ENCODE data around the gene CELF4. TPM values are rescaled to one million over a fixed set of nuclear protein-coding genes. Genes with fewer than 3 reads are reported as not detected.

Gene CELF4
- polyA plus RNA-seq, 4 donors = 1.9 to 4.9 (median 3.0) TPM

- DNase-seq (ENCODE audit: low read depth in 4 of 4, low spot score in 2 of 4) = no peak
Measured at GRCh38 chr18:37575646-37576045, 10.0 kb upstream of the CELF4 start.

GRCh38 chr18:37574113-37574512 lies 8.5 kb upstream of the CELF4 start:
- no peak for DNase-seq (ENCODE audit: low read depth in 4 of 4, low spot score in 2 of 4)

- no peak for DNase-seq (ENCODE audit: low read depth in 4 of 4, low spot score in 2 of 4)
Measured at GRCh38 chr18:37572736-37573135, 7.1 kb upstream of the CELF4 start.

GRCh38 chr18:37571266-37571665 lies 5.7 kb upstream of the CELF4 start:
- no peak for DNase-seq (ENCODE audit: low read depth in 4 of 4, low spot score in 2 of 4)

DNA sequence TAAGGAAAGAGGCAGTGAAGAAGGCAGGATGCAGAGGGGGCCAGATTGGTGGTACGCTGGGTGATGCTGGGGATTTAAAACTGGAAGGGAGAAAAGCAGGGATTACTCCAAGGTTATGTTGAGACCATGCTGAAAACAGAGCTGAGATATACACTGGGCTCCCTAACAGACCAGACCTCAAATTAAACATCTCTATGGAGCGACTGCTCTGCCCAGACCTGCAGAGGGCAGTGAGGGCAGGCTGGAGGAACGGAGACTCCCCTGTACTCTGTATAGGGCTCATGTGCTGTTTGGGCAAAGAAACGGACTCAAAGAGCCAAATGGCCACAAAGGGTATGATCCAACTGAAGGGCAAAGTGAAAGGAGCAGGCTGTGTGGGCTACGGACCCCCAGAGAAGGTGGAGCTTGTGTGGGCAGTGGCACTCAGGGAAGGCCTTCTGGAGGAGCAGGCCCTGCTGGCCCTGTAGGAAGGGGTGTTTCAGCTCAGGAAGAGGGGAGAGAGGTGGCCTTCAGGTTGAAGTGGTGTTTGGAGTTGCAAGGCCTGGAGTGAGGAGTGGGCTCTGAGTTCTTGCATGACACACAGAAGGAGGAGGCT lies 4.8 kb upstream of the CELF4 start:
- DNase-seq (ENCODE audit: low read depth in 4 of 4, low spot score in 2 of 4) = no peak

GRCh38 chr18:37568671-37569070 lies 3.1 kb upstream of the CELF4 start:
- DNase-seq (ENCODE audit: low read depth in 4 of 4, low spot score in 2 of 4) = no peak

DNA sequence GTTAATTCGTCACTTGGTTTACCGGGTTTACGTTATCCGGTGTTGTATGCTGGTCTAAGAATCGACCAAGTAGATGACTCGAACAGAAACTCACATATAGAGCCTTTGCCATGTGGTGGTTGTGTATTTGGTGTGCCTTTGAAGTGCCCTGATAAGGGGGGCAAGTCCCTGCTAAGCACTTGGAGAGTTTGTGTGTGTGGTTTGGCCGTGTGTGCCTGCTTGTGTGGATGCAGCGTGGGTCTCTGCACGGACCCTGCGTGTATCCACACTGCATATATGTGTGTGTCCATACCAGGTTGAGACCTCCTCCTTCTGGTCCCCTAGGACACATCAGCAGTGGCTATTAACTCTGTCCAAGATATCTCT lies 2.4 kb upstream of the CELF4 start:
- DNase-seq (ENCODE audit: low read depth in 4 of 4, low spot score in 2 of 4) = no peak

DNA sequence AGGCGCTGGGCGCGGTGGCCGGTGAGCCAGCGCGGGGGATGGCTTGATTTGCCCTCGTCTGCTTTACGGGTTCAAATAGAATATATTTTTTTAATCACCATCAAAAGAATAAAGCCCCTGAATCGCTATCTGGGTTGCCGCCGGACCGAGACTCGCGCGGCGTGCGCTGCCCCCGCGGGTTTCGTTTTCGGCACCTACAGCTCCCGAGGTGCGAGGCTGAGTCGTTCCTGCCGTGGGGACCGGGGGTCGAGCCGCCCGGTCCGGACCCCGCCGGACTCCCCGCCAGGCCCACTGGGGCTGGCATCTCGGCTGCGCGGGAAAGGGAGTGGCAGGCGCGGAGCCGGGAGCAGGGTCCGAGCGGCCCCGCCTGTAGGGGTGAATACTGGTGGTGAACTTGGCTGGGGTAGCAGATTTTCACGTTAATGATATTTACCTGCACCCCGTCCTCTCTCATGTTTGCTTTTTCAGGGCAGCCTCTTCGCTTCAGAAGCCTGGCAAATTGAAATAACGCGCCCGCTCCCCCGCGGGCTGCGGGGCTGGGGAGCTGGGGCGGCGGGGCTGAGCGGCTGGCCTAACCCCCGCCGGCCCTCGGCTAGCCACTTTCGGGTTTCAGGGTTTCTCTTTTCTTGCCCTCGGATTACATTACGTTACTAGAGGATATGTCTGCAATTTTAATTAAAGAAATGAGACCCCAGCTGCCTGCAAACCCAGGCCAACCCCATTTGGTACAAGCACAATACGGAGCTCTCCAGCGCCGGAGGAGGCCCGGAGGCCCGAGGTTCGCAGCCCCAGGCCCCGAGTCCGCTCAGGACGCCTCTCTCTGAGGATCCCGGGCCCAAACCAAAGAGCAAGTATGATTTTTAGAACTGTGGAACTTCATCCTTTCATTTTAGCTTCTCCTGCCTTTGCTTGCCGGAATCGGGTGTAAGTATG lies 1.7 kb upstream of the CELF4 start:
- no peak for DNase-seq (ENCODE audit: low read depth in 4 of 4, low spot score in 2 of 4)

- no peak for DNase-seq (ENCODE audit: low read depth in 4 of 4, low spot score in 2 of 4)
Measured at GRCh38 chr18:37566479-37567060, 972 bp upstream of the CELF4 start.

DNA sequence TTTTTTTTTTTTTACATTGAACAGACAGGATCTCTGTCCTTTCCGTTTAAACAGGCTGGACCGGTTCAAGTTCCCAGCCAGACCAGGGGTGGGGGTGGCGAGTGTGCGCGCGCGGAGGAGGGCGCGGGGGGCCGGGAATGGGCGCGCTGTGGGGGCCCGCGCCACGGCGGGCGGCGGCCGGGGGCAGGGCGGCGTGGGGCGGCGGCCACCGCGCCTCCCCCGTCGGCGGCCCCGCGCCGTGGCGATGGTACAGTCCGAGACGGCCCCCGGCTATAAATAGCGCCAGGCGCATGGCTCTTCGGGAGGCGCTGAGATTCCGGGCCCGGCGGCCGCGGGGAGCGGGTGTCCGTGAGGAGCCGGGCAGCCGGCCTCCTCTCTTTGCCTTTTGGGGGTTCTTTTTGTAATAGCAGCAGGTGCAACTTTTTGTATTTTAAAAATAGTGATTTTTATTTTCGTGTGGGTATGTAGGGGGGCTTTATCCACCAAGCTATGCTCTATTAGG lies 430 bp upstream of the CELF4 start:
- DNase-seq (ENCODE audit: low read depth in 4 of 4, low spot score in 2 of 4) = no peak

- DNase-seq (ENCODE audit: low read depth in 4 of 4, low spot score in 2 of 4) = peak in 3 of 4 donors; percentile 63 to 79 (median 72)
Measured at GRCh38 chr18:37564711-37565100, 892 bp downstream of the CELF4 start.

- no peak for DNase-seq (ENCODE audit: low read depth in 4 of 4, low spot score in 2 of 4)
Measured at GRCh38 chr18:37563931-37564392, 1.6 kb downstream of the CELF4 start.

DNA sequence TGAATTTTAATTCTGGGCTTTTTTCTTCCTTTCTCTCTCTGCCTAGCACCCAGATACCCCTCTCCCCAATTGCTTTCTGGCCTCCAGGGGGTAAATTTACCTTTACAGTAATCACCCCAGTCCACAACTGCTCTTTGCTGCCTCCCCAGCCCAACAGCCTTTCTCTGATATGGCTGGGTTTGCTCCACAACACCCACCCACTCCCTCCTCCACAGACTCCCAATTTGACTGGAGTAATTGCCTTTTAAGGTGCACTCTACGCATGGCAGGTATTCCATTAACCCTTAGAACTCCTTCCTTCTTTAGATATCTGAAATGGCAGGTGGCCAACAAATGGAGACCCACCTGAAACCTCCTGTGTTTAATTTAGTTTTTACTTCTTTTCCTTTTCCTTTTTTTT lies 3.6 kb downstream of the CELF4 start:
- no peak for DNase-seq (ENCODE audit: low read depth in 4 of 4, low spot score in 2 of 4)

- DNase-seq (ENCODE audit: low read depth in 4 of 4, low spot score in 2 of 4) = no peak
Measured at GRCh38 chr18:37560003-37560402, 5.6 kb downstream of the CELF4 start.

GRCh38 chr18:37559194-37559593 lies 6.4 kb downstream of the CELF4 start:
- DNase-seq (ENCODE audit: low read depth in 4 of 4, low spot score in 2 of 4) = no peak

GRCh38 chr18:37554399-37554787 lies 11.2 kb downstream of the CELF4 start:
- no peak for DNase-seq (ENCODE audit: low read depth in 4 of 4, low spot score in 2 of 4)

GRCh38 chr18:37553633-37554398 lies 11.8 kb downstream of the CELF4 start:
- no peak for DNase-seq (ENCODE audit: low read depth in 4 of 4, low spot score in 2 of 4)

GRCh38 chr18:37552286-37552685 lies 13.3 kb downstream of the CELF4 start:
- no peak for DNase-seq (ENCODE audit: low read depth in 4 of 4, low spot score in 2 of 4)

GRCh38 chr18:37551846-37552245 lies 13.8 kb downstream of the CELF4 start:
- no peak for DNase-seq (ENCODE audit: low read depth in 4 of 4, low spot score in 2 of 4)

DNA sequence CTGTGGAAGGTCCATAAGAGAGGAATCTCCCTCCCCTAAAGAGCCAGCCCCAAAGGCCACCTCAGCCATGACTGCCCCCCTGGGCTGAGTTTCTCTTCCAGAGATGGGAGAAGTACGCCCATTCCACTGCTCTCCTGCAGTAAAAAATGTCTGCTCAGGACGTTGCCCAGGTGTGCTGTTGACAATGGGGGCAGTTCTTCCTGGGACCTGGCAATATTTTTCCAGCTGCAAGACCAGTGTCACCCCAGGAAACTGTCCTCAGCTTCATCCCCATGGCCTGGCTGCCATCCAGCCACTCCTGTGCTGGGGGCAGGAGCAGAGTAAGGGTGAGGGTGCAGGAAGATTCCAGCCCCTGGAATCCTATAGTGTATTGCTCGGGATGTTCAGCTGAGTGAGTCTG lies 14.3 kb downstream of the CELF4 start:
- DNase-seq (ENCODE audit: low read depth in 4 of 4, low spot score in 2 of 4) = no peak
